ENCODE measurements around the gene SRSF4. TPM values are rescaled to one million over a fixed set of nuclear protein-coding genes. Genes with fewer than 3 reads are reported as not detected.
A peak's percentile ranks its signal among the peaks of the same experiment; 100 is the strongest.

The SRSF4 gene
- total and polyA plus RNA-seq, 9 of the 15 experiments (the other 6 are each of a cell fraction or from before 2014, with no cell fraction given) = 15.9 to 132 (median 82.0) TPM

DNA sequence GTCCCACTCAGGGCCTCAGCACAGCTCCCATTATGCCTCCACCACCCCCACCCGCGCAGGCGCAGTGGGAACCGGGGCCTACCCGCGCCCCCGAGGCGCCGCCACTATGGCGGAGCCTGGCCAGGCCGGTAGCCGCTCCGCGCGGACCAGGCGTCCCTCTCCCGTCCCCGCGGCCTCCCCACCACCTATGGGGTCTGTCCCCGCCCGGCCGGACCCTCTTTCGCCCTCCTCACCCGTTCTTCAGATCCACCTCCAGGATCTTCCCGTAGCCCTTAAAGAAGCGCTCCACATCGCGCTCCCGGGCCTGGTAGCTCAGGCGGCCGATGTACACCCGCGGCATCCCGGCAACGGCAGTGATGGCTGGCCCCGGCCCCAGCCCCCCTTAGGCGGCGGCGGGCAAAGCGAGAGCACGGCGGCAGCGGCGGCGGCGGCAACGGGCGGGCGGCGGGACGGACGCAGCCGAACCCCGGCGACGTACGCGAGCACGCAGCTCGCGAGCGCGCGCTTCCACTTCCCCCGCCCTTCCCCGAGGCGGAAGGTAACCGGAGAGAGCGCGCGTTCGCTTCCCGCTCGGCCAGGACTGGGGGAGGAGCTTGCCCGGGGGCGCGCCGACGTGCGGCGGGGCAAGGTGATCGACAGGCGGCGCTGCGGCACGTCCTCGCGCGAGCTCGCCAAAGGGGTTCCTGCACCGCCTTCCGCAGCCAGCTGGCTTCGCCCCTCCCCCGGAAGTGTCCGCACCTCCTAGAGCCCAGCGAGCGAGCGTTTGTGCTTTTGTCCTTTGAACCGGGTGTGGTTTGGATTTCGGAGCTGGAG lies at the start of gene SRSF4 (continued):
- TF ChIP-seq, protein P1, sequence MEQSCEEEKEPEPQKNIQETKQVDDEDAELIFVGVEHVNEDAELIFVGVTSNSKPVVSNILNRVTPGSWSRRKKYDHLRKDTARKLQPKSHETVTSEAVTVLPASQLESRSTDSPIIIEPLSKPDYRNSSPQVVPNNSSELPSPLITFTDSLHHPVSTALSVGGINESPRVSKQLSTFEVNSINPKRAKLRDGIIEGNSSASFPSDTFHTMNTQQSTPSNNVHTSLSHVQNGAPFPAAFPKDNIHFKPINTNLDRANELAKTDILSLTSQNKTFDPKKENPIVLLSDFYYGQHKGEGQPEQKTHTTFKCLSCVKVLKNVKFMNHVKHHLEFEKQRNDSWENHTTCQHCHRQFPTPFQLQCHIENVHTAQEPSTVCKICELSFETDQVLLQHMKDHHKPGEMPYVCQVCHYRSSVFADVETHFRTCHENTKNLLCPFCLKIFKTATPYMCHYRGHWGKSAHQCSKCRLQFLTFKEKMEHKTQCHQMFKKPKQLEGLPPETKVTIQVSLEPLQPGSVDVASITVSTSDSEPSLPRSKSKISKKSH (CRISPR knock-in tag; IDR thresholded peaks at IDR 0.05) = no peak
- TF ChIP-seq RBBP5 (IDR thresholded peaks at IDR 0.05; ENCODE audit: borderline replicate concordance, insufficient read depth, low read length, poor library complexity, severe bottlenecking) (peak; percentile 76), ELF2 (CRISPR knock-in tag; IDR thresholded peaks at IDR 0.05) (no peak; the same call in none of the 2 replicates), HNRNPK (IDR thresholded peaks at IDR 0.05; ENCODE audit: low read depth, low read length, poor library complexity, severe bottlenecking) (peak; percentile 78), ASH1L (IDR thresholded peaks at IDR 0.05; ENCODE audit: borderline replicate concordance, low read depth, partially characterized antibody) (no peak), TEAD2 (tag; IDR thresholded peaks at IDR 0.05) (no peak), ZNF197 (CRISPR knock-in tag; IDR thresholded peaks at IDR 0.05; ENCODE audit: low read depth) (0 out of 2 replicates have a peak, but pooled peaks have one; percentile 52), NFIX (CRISPR knock-in tag; IDR thresholded peaks at IDR 0.05; ENCODE audit: low read depth) (no peak)
- TF ChIP-seq, protein P2, sequence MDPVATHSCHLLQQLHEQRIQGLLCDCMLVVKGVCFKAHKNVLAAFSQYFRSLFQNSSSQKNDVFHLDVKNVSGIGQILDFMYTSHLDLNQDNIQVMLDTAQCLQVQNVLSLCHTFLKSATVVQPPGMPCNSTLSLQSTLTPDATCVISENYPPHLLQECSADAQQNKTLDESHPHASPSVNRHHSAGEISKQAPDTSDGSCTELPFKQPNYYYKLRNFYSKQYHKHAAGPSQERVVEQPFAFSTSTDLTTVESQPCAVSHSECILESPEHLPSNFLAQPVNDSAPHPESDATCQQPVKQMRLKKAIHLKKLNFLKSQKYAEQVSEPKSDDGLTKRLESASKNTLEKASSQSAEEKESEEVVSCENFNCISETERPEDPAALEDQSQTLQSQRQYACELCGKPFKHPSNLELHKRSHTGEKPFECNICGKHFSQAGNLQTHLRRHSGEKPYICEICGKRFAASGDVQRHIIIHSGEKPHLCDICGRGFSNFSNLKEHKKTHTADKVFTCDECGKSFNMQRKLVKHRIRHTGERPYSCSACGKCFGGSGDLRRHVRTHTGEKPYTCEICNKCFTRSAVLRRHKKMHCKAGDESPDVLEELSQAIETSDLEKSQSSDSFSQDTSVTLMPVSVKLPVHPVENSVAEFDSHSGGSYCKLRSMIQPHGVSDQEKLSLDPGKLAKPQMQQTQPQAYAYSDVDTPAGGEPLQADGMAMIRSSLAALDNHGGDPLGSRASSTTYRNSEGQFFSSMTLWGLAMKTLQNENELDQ (CRISPR knock-in tag; IDR thresholded peaks at IDR 0.05; ENCODE audit: borderline replicate concordance) = peak; percentile 86
- TF ChIP-seq, protein P3, sequence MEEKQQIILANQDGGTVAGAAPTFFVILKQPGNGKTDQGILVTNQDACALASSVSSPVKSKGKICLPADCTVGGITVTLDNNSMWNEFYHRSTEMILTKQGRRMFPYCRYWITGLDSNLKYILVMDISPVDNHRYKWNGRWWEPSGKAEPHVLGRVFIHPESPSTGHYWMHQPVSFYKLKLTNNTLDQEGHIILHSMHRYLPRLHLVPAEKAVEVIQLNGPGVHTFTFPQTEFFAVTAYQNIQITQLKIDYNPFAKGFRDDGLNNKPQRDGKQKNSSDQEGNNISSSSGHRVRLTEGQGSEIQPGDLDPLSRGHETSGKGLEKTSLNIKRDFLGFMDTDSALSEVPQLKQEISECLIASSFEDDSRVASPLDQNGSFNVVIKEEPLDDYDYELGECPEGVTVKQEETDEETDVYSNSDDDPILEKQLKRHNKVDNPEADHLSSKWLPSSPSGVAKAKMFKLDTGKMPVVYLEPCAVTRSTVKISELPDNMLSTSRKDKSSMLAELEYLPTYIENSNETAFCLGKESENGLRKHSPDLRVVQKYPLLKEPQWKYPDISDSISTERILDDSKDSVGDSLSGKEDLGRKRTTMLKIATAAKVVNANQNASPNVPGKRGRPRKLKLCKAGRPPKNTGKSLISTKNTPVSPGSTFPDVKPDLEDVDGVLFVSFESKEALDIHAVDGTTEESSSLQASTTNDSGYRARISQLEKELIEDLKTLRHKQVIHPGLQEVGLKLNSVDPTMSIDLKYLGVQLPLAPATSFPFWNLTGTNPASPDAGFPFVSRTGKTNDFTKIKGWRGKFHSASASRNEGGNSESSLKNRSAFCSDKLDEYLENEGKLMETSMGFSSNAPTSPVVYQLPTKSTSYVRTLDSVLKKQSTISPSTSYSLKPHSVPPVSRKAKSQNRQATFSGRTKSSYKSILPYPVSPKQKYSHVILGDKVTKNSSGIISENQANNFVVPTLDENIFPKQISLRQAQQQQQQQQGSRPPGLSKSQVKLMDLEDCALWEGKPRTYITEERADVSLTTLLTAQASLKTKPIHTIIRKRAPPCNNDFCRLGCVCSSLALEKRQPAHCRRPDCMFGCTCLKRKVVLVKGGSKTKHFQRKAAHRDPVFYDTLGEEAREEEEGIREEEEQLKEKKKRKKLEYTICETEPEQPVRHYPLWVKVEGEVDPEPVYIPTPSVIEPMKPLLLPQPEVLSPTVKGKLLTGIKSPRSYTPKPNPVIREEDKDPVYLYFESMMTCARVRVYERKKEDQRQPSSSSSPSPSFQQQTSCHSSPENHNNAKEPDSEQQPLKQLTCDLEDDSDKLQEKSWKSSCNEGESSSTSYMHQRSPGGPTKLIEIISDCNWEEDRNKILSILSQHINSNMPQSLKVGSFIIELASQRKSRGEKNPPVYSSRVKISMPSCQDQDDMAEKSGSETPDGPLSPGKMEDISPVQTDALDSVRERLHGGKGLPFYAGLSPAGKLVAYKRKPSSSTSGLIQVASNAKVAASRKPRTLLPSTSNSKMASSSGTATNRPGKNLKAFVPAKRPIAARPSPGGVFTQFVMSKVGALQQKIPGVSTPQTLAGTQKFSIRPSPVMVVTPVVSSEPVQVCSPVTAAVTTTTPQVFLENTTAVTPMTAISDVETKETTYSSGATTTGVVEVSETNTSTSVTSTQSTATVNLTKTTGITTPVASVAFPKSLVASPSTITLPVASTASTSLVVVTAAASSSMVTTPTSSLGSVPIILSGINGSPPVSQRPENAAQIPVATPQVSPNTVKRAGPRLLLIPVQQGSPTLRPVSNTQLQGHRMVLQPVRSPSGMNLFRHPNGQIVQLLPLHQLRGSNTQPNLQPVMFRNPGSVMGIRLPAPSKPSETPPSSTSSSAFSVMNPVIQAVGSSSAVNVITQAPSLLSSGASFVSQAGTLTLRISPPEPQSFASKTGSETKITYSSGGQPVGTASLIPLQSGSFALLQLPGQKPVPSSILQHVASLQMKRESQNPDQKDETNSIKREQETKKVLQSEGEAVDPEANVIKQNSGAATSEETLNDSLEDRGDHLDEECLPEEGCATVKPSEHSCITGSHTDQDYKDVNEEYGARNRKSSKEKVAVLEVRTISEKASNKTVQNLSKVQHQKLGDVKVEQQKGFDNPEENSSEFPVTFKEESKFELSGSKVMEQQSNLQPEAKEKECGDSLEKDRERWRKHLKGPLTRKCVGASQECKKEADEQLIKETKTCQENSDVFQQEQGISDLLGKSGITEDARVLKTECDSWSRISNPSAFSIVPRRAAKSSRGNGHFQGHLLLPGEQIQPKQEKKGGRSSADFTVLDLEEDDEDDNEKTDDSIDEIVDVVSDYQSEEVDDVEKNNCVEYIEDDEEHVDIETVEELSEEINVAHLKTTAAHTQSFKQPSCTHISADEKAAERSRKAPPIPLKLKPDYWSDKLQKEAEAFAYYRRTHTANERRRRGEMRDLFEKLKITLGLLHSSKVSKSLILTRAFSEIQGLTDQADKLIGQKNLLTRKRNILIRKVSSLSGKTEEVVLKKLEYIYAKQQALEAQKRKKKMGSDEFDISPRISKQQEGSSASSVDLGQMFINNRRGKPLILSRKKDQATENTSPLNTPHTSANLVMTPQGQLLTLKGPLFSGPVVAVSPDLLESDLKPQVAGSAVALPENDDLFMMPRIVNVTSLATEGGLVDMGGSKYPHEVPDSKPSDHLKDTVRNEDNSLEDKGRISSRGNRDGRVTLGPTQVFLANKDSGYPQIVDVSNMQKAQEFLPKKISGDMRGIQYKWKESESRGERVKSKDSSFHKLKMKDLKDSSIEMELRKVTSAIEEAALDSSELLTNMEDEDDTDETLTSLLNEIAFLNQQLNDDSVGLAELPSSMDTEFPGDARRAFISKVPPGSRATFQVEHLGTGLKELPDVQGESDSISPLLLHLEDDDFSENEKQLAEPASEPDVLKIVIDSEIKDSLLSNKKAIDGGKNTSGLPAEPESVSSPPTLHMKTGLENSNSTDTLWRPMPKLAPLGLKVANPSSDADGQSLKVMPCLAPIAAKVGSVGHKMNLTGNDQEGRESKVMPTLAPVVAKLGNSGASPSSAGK (IDR thresholded peaks at IDR 0.05) = peak; percentile 4; the same call in 1 of the 2 replicates

All from K562 (cell line).